HG03108 (cell line): ENCODE results near the gene MISP.

ENCODE experiments used
- ATAC-seq: cut with Tn5 transposase; IDR thresholded peaks from one replicate; pipeline ENCODE4 v1.9.1; 2021; ENCODE audit warnings: moderate library complexity; ENCODE audit not compliant: unreplicated experiment

The MISP gene

GRCh38 chr19:746208-746819 lies 4.6 kb upstream of the MISP start:
- ATAC-seq = no peak

- no peak for ATAC-seq
Measured at GRCh38 chr19:746956-747355, 4.0 kb upstream of the MISP start.

- ATAC-seq = no peak
Measured at GRCh38 chr19:747432-748273, 3.3 kb upstream of the MISP start.

DNA sequence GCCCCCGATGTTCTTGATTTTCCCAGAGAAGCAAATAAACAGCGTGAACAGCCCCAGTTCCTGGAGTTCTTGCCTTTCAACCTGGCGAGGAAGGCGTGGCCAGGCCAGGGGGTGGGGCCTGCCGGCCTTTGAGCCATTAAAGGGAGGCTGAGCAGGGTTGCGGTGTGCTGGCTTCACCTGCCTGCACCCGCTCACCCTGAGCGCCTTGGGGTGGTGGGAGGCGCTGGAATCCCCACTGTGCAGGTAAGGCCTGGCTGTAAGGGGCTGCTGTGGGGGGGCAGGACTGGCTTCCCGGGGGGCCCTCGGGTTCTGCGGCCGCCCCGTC lies 2.7 kb upstream of the MISP start:
- no peak for ATAC-seq

DNA sequence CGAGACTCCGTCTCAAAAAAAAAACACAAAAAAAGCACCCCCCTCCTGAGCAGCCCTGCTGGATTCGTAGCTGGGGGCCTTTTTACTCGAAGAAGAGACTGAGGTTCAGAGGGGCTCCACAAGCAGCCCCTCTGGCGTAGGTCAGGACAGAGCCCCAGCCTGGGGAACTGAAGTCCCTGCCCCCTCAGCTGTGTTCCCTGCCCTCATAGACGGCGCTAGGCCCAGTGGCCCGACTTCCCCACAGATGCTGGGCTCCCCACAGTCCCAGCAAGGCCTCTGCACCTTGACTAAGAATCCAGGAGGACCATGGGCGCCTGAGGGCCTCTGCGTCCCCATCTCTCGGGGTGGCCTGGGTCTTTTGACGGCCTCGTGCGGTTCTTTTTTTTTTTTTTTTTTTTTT lies 1.1 kb upstream of the MISP start:
- no peak for ATAC-seq

DNA sequence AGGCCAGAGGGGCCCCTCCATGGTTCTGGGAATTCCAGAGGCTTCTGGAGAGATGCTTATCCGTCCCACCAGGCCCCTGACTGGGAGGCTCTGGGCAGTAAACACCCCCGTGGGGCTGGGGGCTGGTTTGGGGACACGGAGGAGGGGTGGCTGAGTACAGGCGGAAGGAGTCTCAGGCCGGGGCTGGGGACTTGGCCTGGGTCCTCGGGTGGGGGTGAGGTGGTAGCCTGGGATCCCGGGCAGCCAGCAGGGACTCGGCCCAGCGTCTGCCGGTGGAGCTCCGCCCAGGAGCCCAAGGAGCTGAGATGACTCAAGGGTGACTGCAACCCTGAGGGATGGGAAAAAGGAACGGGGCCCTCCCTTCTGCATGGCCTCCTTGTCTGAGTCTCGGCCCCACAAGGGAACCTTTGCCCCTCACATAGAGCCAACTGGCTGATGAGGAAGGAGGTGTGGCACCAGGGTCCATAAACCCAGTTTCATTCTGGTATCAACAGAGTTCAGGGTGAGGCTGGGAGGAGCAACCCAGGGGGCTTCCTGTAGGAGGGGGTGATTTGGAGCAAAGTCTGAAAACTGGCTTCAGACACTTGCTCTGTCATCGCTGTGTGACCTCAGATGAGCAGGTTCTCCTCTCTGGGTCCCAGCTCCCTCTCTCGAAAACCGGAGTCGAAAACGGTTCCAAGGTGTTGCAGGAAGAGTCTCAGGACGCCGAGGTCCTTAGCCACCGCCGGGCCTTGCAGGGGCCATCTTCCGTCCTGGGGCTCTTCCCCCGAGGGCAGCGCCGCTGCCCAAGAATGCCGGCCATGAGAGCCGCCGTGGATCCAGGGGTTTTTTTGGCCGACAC lies 809 bp downstream of the MISP start:
- no peak for ATAC-seq

DNA sequence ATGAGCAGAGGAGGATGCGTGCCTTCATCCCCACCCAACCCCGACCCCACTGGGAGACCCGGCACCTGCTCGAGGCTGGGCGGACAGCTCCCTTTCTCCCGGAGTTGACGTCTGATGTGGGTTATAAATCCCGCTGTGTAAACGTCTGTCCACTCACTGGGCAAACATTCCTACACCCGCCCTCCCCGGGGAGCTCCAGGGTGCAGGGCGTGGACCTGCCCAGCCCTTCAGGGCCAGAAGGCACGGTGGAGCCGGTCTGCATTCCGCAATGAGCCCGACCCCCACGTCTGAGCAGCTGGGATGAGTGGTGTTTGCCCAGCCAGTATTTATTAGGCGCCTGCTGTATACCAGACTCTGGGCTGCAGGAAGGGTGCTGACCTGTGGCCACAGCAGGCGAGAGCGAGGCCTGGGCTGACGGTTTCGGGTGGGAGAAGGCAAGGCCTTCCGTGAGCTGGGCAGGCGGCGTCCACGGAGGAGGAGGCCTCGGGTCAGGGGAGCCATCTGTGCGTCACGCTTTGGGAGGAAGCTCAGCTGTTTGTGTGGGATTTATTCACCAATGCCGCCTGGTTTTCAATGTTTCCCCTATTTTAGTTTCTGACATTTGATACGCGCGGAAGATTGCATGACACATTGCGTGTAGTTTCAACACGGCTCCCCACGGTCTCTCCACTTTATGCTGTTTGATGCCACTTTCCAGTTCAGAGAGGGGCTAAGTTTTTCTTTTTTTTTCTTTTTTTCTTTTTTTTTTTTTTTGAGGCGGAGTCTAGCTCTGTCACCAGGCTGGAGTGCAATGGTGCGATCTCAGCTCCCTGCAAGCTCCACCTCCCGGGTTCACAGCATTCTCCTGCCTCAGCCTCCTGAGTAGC lies 2.0 kb downstream of the MISP start:
- ATAC-seq = no peak

- ATAC-seq = no peak
Measured at GRCh38 chr19:754530-754929, 3.6 kb downstream of the MISP start.

- ATAC-seq = no peak
Measured at GRCh38 chr19:755063-755462, 4.2 kb downstream of the MISP start.

GRCh38 chr19:756236-756635 lies 5.3 kb downstream of the MISP start:
- no peak for ATAC-seq

GRCh38 chr19:756821-757688 lies 6.1 kb downstream of the MISP start:
- ATAC-seq = no peak

GRCh38 chr19:757811-758668 lies 7.1 kb downstream of the MISP start:
- no peak for ATAC-seq

DNA sequence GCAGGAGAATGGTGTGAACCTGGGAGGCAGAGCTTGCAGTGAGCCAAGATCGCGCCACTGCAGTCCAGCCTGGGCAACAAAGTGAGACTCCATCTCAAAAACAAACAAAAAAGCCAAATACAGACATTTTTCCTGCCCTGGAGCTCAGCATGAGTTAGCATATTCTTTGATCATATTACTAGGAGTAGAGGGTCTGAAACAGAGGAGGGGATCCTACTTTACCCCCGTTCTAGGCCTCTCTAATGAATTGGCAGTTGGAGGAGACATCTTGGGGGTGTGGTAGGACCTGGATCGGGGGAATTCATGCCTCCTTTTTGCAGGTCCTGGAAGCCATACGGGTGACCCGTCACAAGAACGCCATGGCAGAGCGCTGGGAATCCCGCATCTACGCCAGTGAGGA lies 12.3 kb downstream of the MISP start:
- ATAC-seq = no peak

DNA sequence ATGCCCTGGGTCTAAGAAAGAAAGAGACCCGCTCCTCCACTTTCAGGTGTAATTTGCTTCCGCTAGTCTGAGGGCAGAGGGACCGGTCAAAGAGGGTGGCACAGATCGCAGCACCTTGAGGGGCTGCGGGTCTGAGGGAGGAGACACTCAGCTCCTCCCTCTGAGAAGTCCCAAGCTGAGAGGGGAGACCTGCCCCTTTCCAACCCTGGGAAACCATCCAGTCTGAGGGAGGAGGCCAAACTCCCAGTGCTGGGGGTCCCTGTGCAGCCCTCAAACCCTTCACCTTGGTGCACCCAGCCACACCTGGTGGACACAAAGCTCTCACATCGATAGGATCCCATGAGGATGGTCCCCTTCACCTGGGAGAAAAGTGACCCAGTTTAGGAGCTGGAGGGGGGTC lies 13.0 kb downstream of the MISP start:
- ATAC-seq = no peak

DNA sequence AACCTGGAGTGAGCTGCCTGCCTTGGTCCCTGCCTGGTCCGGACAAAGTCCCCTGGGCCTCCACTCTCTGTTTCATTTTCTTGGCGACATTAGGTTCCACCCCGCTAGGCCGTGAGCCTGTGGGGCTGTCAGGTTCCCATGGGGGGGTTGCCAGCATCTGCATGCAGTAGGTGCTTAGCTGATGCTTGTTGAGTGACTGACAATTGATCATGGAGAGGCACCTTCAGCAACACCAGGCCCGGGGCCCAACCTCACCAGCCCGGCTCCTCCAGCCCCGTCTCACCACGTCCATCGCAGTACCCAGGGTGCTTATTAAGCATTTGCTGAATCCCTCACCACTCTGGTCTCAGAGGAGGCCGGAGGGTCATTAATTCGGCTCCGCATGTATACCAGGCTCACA lies 13.4 kb downstream of the MISP start:
- ATAC-seq = no peak

DNA sequence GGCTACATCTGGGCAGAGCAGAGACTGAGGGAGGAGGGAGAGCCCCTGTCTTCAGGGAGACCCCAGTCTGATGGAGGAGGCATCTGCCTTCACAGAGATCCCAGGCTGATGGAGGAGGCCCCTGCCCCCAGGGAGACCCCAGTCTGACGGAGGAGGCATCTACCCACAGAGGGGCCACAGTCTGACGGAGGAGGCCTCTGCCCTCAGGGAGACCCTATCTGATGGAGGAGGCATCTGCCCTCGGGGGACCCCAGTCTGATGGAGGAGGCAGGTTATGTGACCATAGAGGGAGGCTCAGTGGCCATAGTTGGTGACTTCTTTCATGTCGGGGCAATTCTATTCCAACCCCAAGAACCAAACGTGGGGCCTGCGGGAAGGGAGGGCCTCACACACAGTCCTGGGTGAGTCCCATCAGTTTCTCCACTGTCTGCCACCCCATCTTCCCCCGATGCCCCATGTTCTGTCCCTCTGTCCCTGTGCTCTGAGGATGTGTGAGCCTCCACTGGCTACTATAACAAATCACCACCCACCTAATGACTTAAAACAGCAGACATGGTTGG lies 14.3 kb downstream of the MISP start:
- no peak for ATAC-seq

GRCh38 chr19:768424-768823 lies 17.5 kb downstream of the MISP start:
- ATAC-seq = no peak

GRCh38 chr19:769616-770015 lies 18.7 kb downstream of the MISP start:
- no peak for ATAC-seq

DNA sequence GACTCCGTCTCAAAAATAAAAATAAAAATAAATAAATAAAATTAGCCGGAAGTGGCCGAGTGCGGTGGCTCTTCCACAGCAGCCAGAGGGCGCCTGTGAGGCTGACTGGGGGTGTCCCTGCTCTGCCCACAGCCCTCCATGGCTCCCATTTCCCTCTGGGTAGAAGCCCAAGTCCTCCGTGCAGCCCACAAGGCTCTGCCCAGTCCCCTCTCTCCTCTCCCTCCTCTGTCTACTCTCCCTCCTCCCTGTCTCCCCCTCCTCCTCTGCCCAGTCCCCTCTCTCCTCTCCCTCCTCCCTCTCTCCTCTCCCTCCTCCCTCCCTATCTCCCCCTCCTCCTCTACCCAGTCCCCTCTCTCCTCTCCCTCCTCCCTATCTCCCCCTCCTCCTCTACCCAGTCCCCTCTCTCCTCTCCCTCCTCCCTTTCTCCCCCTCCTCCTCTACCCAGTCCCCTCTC lies 20.4 kb downstream of the MISP start:
- no peak for ATAC-seq
